GM23248 (cell line): ENCODE measurements around the gene CFAP73.

Experiments
- EZH2 ChIP-seq: fragments of 200-600 bp; sonication (generic); IDR thresholded peaks from 2 replicates; pipeline ENCODE4 v1.6.1; 2018; ENCODE audit warnings: antibody characterized with exemption, mild to moderate bottlenecking; ENCODE audit not compliant: insufficient read depth, poor library complexity, severe bottlenecking
- EZH2phosphoT487 ChIP-seq: fragments of 200-600 bp; sonication (generic); IDR thresholded peaks from 2 replicates; pipeline ENCODE4 v1.6.1; 2018; ENCODE audit warnings: antibody characterized with exemption, moderate library complexity, mild to moderate bottlenecking, low read depth; ENCODE audit not compliant: insufficient read depth

DNA sequence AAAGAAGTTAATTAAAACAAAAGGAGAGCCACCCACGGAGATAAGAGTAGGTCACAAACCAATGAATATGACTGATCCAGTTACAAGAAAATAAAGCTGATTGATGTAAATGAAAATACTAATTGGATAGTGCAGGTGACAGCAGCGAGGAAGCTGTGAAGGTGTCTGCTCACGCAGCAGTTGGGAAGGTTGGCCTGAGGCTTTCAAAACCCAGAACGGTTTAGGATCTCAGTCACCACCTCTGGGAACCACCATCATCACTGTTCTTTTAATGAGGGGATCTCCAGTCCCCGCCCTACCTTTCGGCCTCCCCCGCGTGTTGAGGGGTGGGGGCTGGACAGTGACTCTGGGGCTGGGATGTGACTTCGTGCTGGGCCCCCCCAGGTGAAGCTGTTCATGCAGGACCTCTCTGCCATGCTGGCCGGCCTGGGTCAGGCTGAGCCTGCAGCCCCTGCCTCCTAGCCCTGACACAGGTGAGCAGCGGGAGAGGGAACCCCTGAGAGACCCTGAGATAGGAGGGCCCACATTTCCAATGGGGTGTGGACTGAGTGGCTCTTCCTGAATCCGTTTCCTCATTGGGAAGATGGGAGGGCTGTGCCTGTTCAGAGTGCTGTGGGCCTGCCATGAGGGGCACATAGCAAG lies 7.8 kb downstream of the CFAP73 start:
- TF ChIP-seq EZH2: no peak
- TF ChIP-seq EZH2phosphoT487: no peak
